A673 (cell line): ENCODE data around the gene FHL1.

Source experiments
- CTCF ChIP-seq: fragments of 300-800, 200-600 bp; sonication (generic); conservative IDR thresholded peaks from 2 replicates; pipeline ENCODE4 v1.5.1; 2017; ENCODE audit warnings: low read depth, mild to moderate bottlenecking, antibody characterized with exemption, low read length, moderate library complexity, mixed read lengths
- EZH2 ChIP-seq: fragments of 200-600 bp; sonication (generic); IDR thresholded peaks from 2 replicates; pipeline ENCODE4 v1.6.1; 2017; ENCODE audit warnings: borderline replicate concordance, low read depth, mild to moderate bottlenecking, mixed read lengths, antibody characterized with exemption, low read length; ENCODE audit not compliant: poor library complexity, severe bottlenecking

GRCh38 chrX:136251041-136251991 is 104.0 kb downstream of the FHL1 start, which contains the start of gene MAP7D3:
- no peak for TF ChIP-seq CTCF
- no peak for TF ChIP-seq EZH2
